IMR-90 (cell line): ENCODE results near the gene DNAJC27. TPM values are rescaled to one million over a fixed set of nuclear protein-coding genes. Genes with fewer than 3 reads are reported as not detected.

Source experiments
- ATAC-seq: fragments of 200-7000 bp; cut with Tn5 transposase; 2 replicates; pipeline ENCODE4 v1.9.1; 2020; ENCODE audit warnings: low read depth, mild to moderate bottlenecking, moderate library complexity
- BruUV-seq: library from RNA; stranded (reverse); fragments of 400-500 nt; replicated peaks from 2 replicates; lab custom pipeline; 2021; lab: Mats Ljungman, UMichigan
- CTCF ChIA-PET: fragments of 300-600 bp; formaldehyde crosslinking; extraction: SDS; loops from one replicate; lab custom pipeline; 2021; ENCODE audit warnings: antibody characterized with exemption; lab: Yijun Ruan, JAX
- POLR2A ChIA-PET: fragments of 300-600 bp; sonication (Branson Sonifier 250); formaldehyde crosslinking; loops from one replicate; lab custom pipeline; 2022; ENCODE audit warnings: antibody characterized with exemption; ENCODE audit not compliant: unreplicated experiment; lab: Charles Lee
- DNase-seq: peaks from one replicate; pipeline ENCODE4 v3.0.0; 2013
- H2AFZ ChIP-seq: replicated peaks from 2 replicates; pipeline ENCODE3; 2013; ENCODE audit warnings: low read length, mild to moderate bottlenecking; ENCODE audit not compliant: poor library complexity
- H2AK5ac ChIP-seq: 2 replicates; pipeline ENCODE4 v1.6.1; 2013; ENCODE audit warnings: low read depth, low read length, inconsistent platforms
- H2AK9ac ChIP-seq: replicated peaks from 2 replicates; pipeline ENCODE3; 2013; ENCODE audit warnings: mild to moderate bottlenecking, low read depth, low read length, moderate library complexity; ENCODE audit not compliant: poor library complexity
- H2BK120ac ChIP-seq: 2 replicates; pipeline ENCODE4 v1.6.1; 2013; ENCODE audit warnings: low read depth, low read length, inconsistent platforms
- H2BK15ac ChIP-seq: 3 replicates; pipeline ENCODE4 v1.6.1; 2013; ENCODE audit warnings: low read depth, low read length, inconsistent platforms
- H2BK20ac ChIP-seq: 2 replicates; pipeline ENCODE4 v1.6.1; 2013; ENCODE audit warnings: low read depth, mild to moderate bottlenecking, inconsistent platforms, low read length, moderate library complexity
- H2BK5ac ChIP-seq: 2 replicates; pipeline ENCODE4 v1.6.1; 2013; ENCODE audit warnings: mild to moderate bottlenecking, low read depth, low read length, inconsistent platforms; ENCODE audit not compliant: poor library complexity, severe bottlenecking
- H3K14ac ChIP-seq: replicated peaks from 2 replicates; pipeline ENCODE4 v1.6.1; 2013; ENCODE audit warnings: low read depth, low read length, inconsistent platforms
- H3K18ac ChIP-seq: 2 replicates; pipeline ENCODE4 v1.6.1; 2013; ENCODE audit warnings: low read depth, low read length, control low read depth
- H3K23ac ChIP-seq: 2 replicates; pipeline ENCODE4 v1.6.1; 2013; ENCODE audit warnings: low read depth, low read length, inconsistent platforms
- H3K27ac ChIP-seq: 2 replicates; pipeline ENCODE4 v1.5.1; 2013; ENCODE audit warnings: mild to moderate bottlenecking, control low read depth, low read length; ENCODE audit not compliant: insufficient read depth
- H3K27me3 ChIP-seq: 2 replicates; pipeline ENCODE4 v1.6.1; 2013; ENCODE audit warnings: low read length; ENCODE audit not compliant: control insufficient read depth, insufficient read depth
- H3K36me3 ChIP-seq: 2 replicates; pipeline ENCODE4 v1.6.1; 2013; ENCODE audit warnings: low read length, mixed read lengths; ENCODE audit not compliant: control insufficient read depth, insufficient read depth
- H3K4ac ChIP-seq: 2 replicates; pipeline ENCODE4 v1.6.1; 2013; ENCODE audit warnings: low read depth, low read length, inconsistent platforms
- H3K4me1 ChIP-seq: 2 replicates; pipeline ENCODE4 v1.6.1; 2013; ENCODE audit warnings: low read length, mixed read lengths; ENCODE audit not compliant: control insufficient read depth, insufficient read depth
- H3K4me2 ChIP-seq: 2 replicates; pipeline ENCODE4 v1.6.1; 2013; ENCODE audit warnings: low read depth, mild to moderate bottlenecking, control low read depth, low read length, moderate library complexity
- H3K4me3 ChIP-seq: 2 replicates; pipeline ENCODE4 v1.5.1; 2013; ENCODE audit warnings: low read depth, mild to moderate bottlenecking, control low read depth, low read length, moderate library complexity; ENCODE audit not compliant: insufficient read depth
- H3K56ac ChIP-seq: 2 replicates; pipeline ENCODE4 v1.6.1; 2013; ENCODE audit warnings: low read length, inconsistent platforms; ENCODE audit not compliant: insufficient read depth; ENCODE audit errors: extremely low read depth
- H3K79me1 ChIP-seq, 2 experiments: 2 replicates each; pipeline ENCODE4 v1.6.1; 2013; ENCODE audit warnings: low read length in 2 of 2, inconsistent platforms in 1 of 2, low read depth in 1 of 2
- H3K9ac ChIP-seq: 2 replicates; pipeline ENCODE4 v1.6.1; 2013; ENCODE audit warnings: low read depth, low read length, control low read depth
- H3K9me1 ChIP-seq: 2 replicates; pipeline ENCODE4 v1.6.1; 2013; ENCODE audit warnings: low read length, inconsistent platforms; ENCODE audit not compliant: insufficient read depth
- H3K9me3 ChIP-seq: 2 replicates; pipeline ENCODE4 v1.6.1; 2013; ENCODE audit warnings: low read length; ENCODE audit not compliant: control insufficient read depth, insufficient read depth
- H4K20me1 ChIP-seq: 2 replicates; pipeline ENCODE4 v1.6.1; 2013; ENCODE audit warnings: low read length, inconsistent platforms; ENCODE audit not compliant: insufficient read depth
- H4K5ac ChIP-seq: 2 replicates; pipeline ENCODE4 v1.6.1; 2013; ENCODE audit warnings: mild to moderate bottlenecking, low read depth, low read length, control low read depth
- H4K8ac ChIP-seq, 2 experiments: 2 replicates each; pipeline ENCODE4 v1.6.1; 2013; ENCODE audit warnings: low read depth in 2 of 2, low read length in 2 of 2, control low read depth in 1 of 2, inconsistent platforms in 1 of 2
- H4K91ac ChIP-seq: 2 replicates; pipeline ENCODE4 v1.6.1; 2013; ENCODE audit warnings: low read depth, low read length, inconsistent platforms; ENCODE audit not compliant: insufficient read depth
- BHLHE40 ChIP-seq: fragments of 150-350 bp; IDR thresholded peaks from 2 replicates; pipeline ENCODE4 v1.6.1; 2016; ENCODE audit warnings: mild to moderate bottlenecking, low read depth, low read length
- MAZ ChIP-seq: IDR thresholded peaks from 2 replicates; pipeline ENCODE4 v1.6.1; 2012; ENCODE audit warnings: low read depth, mild to moderate bottlenecking, low read length, improper control_type of control experiment, moderate library complexity, borderline replicate concordance
- WGBS, 2 experiments: methylation state at CpG; one replicate each; pipeline versions ENCODE4 v1.1.5 to v1.1.7; 2013; ENCODE audit warnings: missing lambda C conversion rate in 2 of 2; ENCODE audit not compliant: insufficient read length in 1 of 2; ENCODE audit errors: extremely low coverage in 2 of 2; 5-methylcytosine and 5-hydroxymethylcytosine counted together
- dilution Hi-C: fragments of 300-500 bp; cut with HindIII; formaldehyde crosslinking; loops from one replicate; pipeline ENCODE4 v1.14.3; 2018; ENCODE audit warnings: low sequenced_read_pairs; ENCODE audit not compliant: unreplicated experiment
- in situ Hi-C: fragments of 300-500 bp; cut with MboI; formaldehyde crosslinking; loops from 3 replicates; pipeline ENCODE4 v1.14.3; 2019; ENCODE audit warnings: low sequenced_read_pairs, inconsistent platforms, mixed read lengths
- intact Hi-C: fragments of 100-400 bp; cut with micrococcal nuclease; formaldehyde crosslinking; loops from 2 replicates; pipeline ENCODE4 v1.10.0; 2022
- polyA plus RNA-seq, 3 experiments: library from polyadenylated mRNA; depleted of rRNA; stranded (reverse); fragments of >200 nt; gene quantifications; 2 replicates each; pipeline ENCODE4 v1.2.3, GENCODE V29; 2012; ENCODE audit warnings: low replicate concordance in 1 of 3
- total RNA-seq: library from RNA; depleted of rRNA; stranded (reverse); fragments of >200 nt; gene quantifications from 2 replicates; pipeline ENCODE4 v1.2.3, GENCODE V29; 2012
- TF ChIP-seq, protein P1 (sequence below): fragments of 150-350 bp; IDR thresholded peaks from 2 replicates; pipeline ENCODE4 v1.6.1; 2016; ENCODE audit warnings: low read depth, mild to moderate bottlenecking, low read length, moderate library complexity, borderline replicate concordance

The DNAJC27 gene
- total and polyA plus RNA-seq, 2 of the 4 experiments (the other 2 are of a cell fraction), result 1.6 to 2.0 TPM

DNA sequence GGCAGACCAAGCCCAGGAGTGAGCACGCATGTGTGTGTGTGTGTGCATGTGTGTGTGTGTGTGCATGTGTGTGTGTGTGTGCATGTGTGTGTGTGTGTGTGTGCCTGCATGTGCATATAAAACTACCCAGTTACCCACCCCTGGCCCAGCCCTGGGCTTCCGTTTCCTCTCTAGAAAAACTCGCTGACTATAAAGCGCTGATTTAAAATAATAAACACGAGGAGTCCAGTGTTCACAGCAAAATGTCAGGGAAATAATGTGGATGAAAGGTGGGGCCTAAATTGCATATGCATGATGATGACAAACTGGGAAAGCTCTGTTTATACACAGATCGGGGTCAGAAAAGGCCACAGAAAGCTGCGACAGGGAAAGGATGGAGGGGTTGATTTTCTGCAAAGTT, 59.2 kb downstream of the DNAJC27 start:
- Histone ChIP-seq H3K4me3 (no peak overlapping the region), H2BK15ac (no peak overlapping the region), H3K27me3 (no peaks in the 10 kb centered on the region), H3K27ac (peak overlapping the region; percentile 50; the same call in 1 of the 2 replicates), H3K9me3 (peaks cover 5% of the 10 kb centered on the region), H2AK9ac (no peak overlapping the region), H4K8ac (0 out of 4 replicates have a peak overlapping the region, but pooled peaks of 1 of the 2 experiments have one; percentile 33), H3K4me2 (peak overlapping the region; percentile 23; the same call in 1 of the 2 replicates), H3K4ac (0 out of 2 replicates have a peak overlapping the region, but pooled peaks have one; percentile 40), H2BK5ac (no peak overlapping the region), H3K9ac (no peak overlapping the region), H3K79me1 (peaks cover 13 to 61% of the 10 kb centered on the region in 2 experiments; a peak in 2 of 4 replicates), H4K5ac (no peak overlapping the region; the same call in 1 of the 2 replicates), H3K36me3 (peaks cover 7% of the 10 kb centered on the region; the same call in 1 of the 2 replicates), H3K9me1 (peaks cover 18% of the 10 kb centered on the region), H2BK20ac (no peak overlapping the region), H3K56ac (no peak overlapping the region), H3K14ac (no peak overlapping the region), H4K20me1 (peaks cover 22% of the 10 kb centered on the region), H2BK120ac (no peak overlapping the region), H3K23ac (no peak overlapping the region), H3K4me1 (peaks cover 20% of the 10 kb centered on the region), H3K18ac (no peak overlapping the region), H4K91ac (0 out of 2 replicates have a peak overlapping the region, but pooled peaks have one; percentile 15), H2AFZ (peak overlapping the region; percentile 32), H2AK5ac (no peak overlapping the region)
- BruUV-seq, result no TSS peak
- intact Hi-C loops, result no loop called here
- TF ChIP-seq MAZ (no peak), BHLHE40 (peak; percentile 33; the same call in 1 of the 2 replicates)
- TF ChIP-seq, protein P1, sequence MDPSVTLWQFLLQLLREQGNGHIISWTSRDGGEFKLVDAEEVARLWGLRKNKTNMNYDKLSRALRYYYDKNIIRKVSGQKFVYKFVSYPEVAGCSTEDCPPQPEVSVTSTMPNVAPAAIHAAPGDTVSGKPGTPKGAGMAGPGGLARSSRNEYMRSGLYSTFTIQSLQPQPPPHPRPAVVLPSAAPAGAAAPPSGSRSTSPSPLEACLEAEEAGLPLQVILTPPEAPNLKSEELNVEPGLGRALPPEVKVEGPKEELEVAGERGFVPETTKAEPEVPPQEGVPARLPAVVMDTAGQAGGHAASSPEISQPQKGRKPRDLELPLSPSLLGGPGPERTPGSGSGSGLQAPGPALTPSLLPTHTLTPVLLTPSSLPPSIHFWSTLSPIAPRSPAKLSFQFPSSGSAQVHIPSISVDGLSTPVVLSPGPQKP, result no peak
- ATAC-seq (peak; percentile 85), DNase-seq (peak; percentile 72)
- dilution Hi-C loops, result no loop called here
- ChIA-PET CTCF (no interaction called here), POLR2A (no interaction called here)
- WGBS, 2 experiments, result 0% methylated on average over 1 of the region's 7 CpGs; no CpG with 5 or more reads in 1 of the 2 experiments
- in situ Hi-C loops, result no loop called here
